Amniotic epithelial cell (primary cell): Measurements from ENCODE around the gene HUNK.
"Not testable (repeated sequence)": the region's sequence is repeated elsewhere in the genome, so short reads cannot be mapped to it uniquely, and the experiment has no call there.

Source experiments
- DNase-seq: peaks from one replicate; pipeline ENCODE4 v3.0.0-alpha.2; 2010; ENCODE audit warnings: low read depth

The HUNK gene

GRCh38 chr21:31999810-32000468, 127.1 kb downstream of the HUNK start:
- DNase-seq = no peak

- no peak for DNase-seq
These were observed 128.6 kb downstream of the HUNK start for GRCh38 chr21:32001390-32001789.

- no peak for DNase-seq
These were observed 130.6 kb downstream of the HUNK start for GRCh38 chr21:32003411-32003810.

GRCh38 chr21:32004291-32004690, 131.5 kb downstream of the HUNK start:
- no peak for DNase-seq

- DNase-seq = no peak
These were observed 134.6 kb downstream of the HUNK start for GRCh38 chr21:32007456-32007855.

GRCh38 chr21:32008714-32009113, 135.9 kb downstream of the HUNK start:
- DNase-seq = no peak

GRCh38 chr21:32009263-32009662, 136.4 kb downstream of the HUNK start:
- no peak for DNase-seq

GRCh38 chr21:32015461-32016139, 142.8 kb downstream of the HUNK start:
- DNase-seq = no peak

GRCh38 chr21:32018381-32018780, 145.6 kb downstream of the HUNK start:
- no peak for DNase-seq

GRCh38 chr21:32020564-32020963, 147.7 kb downstream of the HUNK start:
- DNase-seq = no peak

- DNase-seq = no peak
These were observed 148.6 kb downstream of the HUNK start for GRCh38 chr21:32021319-32021994.

- no peak for DNase-seq
These were observed 149.3 kb downstream of the HUNK start for GRCh38 chr21:32022146-32022545.

- no peak for DNase-seq
These were observed 157.4 kb downstream of the HUNK start for GRCh38 chr21:32030146-32030652.

- no peak for DNase-seq
These were observed 162.0 kb downstream of the HUNK start for GRCh38 chr21:32034850-32035249.

- DNase-seq = no peak
These were observed 162.8 kb downstream of the HUNK start for GRCh38 chr21:32035617-32036016.

GRCh38 chr21:32036756-32037155, 163.9 kb downstream of the HUNK start:
- DNase-seq = no peak

GRCh38 chr21:32038751-32039150, 165.9 kb downstream of the HUNK start:
- not testable (repeated sequence) for DNase-seq

- no peak for DNase-seq
These were observed 170.6 kb downstream of the HUNK start for GRCh38 chr21:32043458-32043857.

GRCh38 chr21:32044205-32045180, 171.7 kb downstream of the HUNK start:
- DNase-seq = no peak

- no peak for DNase-seq
These were observed 173.4 kb downstream of the HUNK start for GRCh38 chr21:32046191-32046590.

GRCh38 chr21:32048353-32048752, 175.5 kb downstream of the HUNK start:
- no peak for DNase-seq
